Spleen (tissue), 11 donors: ENCODE data around the gene C8A. TPM values are rescaled to one million over a fixed set of nuclear protein-coding genes. Genes with fewer than 3 reads are reported as not detected.

Experiments
- DNase-seq: peaks from one replicate; pipeline ENCODE4 v3.0.0-alpha.2; 2020
- H3K27ac ChIP-seq, 8 donors: fragments of 200-600 bp; sonication (generic) in 7 of 8; 1 replicate in 4 of 8; 2 replicates in 4 of 8; pipeline versions ENCODE4 v1.5.0 to v1.8.0; 2016 to 2021; ENCODE audit warnings: inconsistent platforms in 4 of 8, mild to moderate bottlenecking in 4 of 8, moderate library complexity in 1 of 8
- H3K27me3 ChIP-seq, 7 donors: fragments of 200-600 bp; sonication (generic) in 6 of 7; replicated peaks in 1 of 7; 1 replicate in 4 of 7; 2 replicates in 3 of 7; pipeline versions ENCODE4 v1.5.0 to v1.8.0; 2016 to 2021; ENCODE audit warnings: inconsistent platforms in 3 of 7, mild to moderate bottlenecking in 1 of 7
- H3K36me3 ChIP-seq, 6 donors: fragments of 200-600 bp; sonication (generic) in 5 of 6; 1 replicate in 4 of 6; 2 replicates in 2 of 6; pipeline versions ENCODE4 v1.5.0 to v1.8.0; 2016 to 2021; ENCODE audit warnings: inconsistent platforms in 2 of 6
- H3K4me1 ChIP-seq, 6 donors: fragments of 200-600 bp; sonication (generic) in 5 of 6; 1 replicate in 3 of 6; 2 replicates in 3 of 6; pipeline versions ENCODE4 v1.5.0 to v1.8.0; 2016 to 2021; ENCODE audit warnings: inconsistent platforms in 3 of 6
- H3K4me3 ChIP-seq, 8 donors: fragments of 200-600 bp; sonication (generic) in 7 of 8; 1 replicate in 4 of 8; 2 replicates in 4 of 8; pipeline versions ENCODE4 v1.5.0 to v1.8.0; 2016 to 2021; ENCODE audit warnings: inconsistent platforms in 4 of 8, mild to moderate bottlenecking in 4 of 8, moderate library complexity in 2 of 8
- H3K9me3 ChIP-seq, 8 donors: fragments of 200-600 bp; sonication (generic) in 7 of 8; 1 replicate in 4 of 8; 2 replicates in 4 of 8; pipeline versions ENCODE4 v1.5.0 to v1.8.0; 2016 to 2021; ENCODE audit warnings: inconsistent platforms in 4 of 8
- CTCF ChIP-seq, 11 experiments: fragments of 200-600 bp in 7 of 11; fragments of 450-650 bp in 4 of 11; sonication (generic) in 4 of 11; IDR thresholded peaks in 8 of 11; conservative IDR thresholded peaks in 3 of 11; 1 replicate in 7 of 11; 2 replicates in 4 of 11; pipeline versions ENCODE4 v1.4.0 to v1.8.0; 2016 to 2021; ENCODE audit warnings: antibody characterized with exemption in 11 of 11, inconsistent platforms in 4 of 11, mild to moderate bottlenecking in 1 of 11
- POLR2A ChIP-seq, 3 donors: fragments of 450-650 bp; IDR thresholded peaks; one replicate each; pipeline ENCODE4 v1.5.1; 2017; ENCODE audit warnings: antibody characterized with exemption in 3 of 3, mild to moderate bottlenecking in 1 of 3
- POLR2AphosphoS5 ChIP-seq, 3 donors: sonication (generic); formaldehyde crosslinking; IDR thresholded peaks; one replicate each; pipeline ENCODE4 v1.5.1; 2017; ENCODE audit warnings: antibody characterized with exemption in 3 of 3
- WGBS, 5 donors: extraction: QIAGEN DNeasy Blood & Tissue Kit in 3 of 5; methylation state at CpG; one replicate each; pipeline versions ENCODE4 v1.1.5 to v1.1.7; 2013 to 2018; 5-methylcytosine and 5-hydroxymethylcytosine counted together
- intact Hi-C: fragments of 100-400 bp; cut with DNase I; formaldehyde crosslinking; loops from one replicate; pipeline ENCODE4 v1.15.0; 2023; ENCODE audit warnings: low total_unique reads
- polyA plus RNA-seq, 3 donors: library from polyadenylated mRNA; stranded (reverse); fragments of 200-250 nt; gene quantifications; one replicate each; pipeline ENCODE4 v1.2.1, GENCODE V29; 2013
- total RNA-seq, 7 donors: library from RNA; depleted of rRNA in 3 of 7; stranded (reverse); fragments of >200 nt in 3 of 7; fragmentation: NEBNext Ultra II Directional in 4 of 7; extraction: Animal tissue kit (Norgen Biotek cat#: 25700) in 4 of 7; gene quantifications; one replicate each; pipeline versions ENCODE4 v1.1.0 to v1.2.1, GENCODE V29; 2016 to 2021
- donor health status: healthy with polysubstance abuse.
- donor health status: DM: no; HTN: no; CAD: no; lungs with moderate emphysema.
- donor health status: DM: no; HTN: no; CAD: no.
- donor health status: Bipolar disorder and iron deficiency.
- donor health status: healthy.
- donor health status: DM: no; HTN: no; CAD: no.
- donor health status: DM: yes; HTN: yes; CAD: no.

The C8A gene
- total and polyA plus RNA-seq, 10 donors: 0.03 TPM; not detected in 9

GRCh38 chr1:56819387-56819899, 35.2 kb upstream of the C8A start, which contains the start of gene FYB2:
TSS of gene FYB2 (minus strand) at chr1:56819404. CDS start at chr1:56819290, 114 bp downstream.
- no peak within 1 kb of the TSS for H3K4me3 ChIP-seq

GRCh38 chr1:56820755-56821461, 33.7 kb upstream of the C8A start:
- Histone ChIP-seq H3K4me1 (peaks cover 0 to 8% (median 3%) of the 10 kb centered on the region in 6 donors), H3K4me3 (no peak overlapping the region), H3K27me3 (peaks cover 0 to 40% (median 3%) of the 10 kb centered on the region in 7 donors), H3K9me3 (no peaks in the 10 kb centered on the region), H3K36me3 (no peaks in the 10 kb centered on the region), H3K27ac (no peak overlapping the region)
- 19 to 25% (median 22%) methylated on average over 7 of the region's 7 CpGs for WGBS, 5 donors
- intact Hi-C loops: no loop called here
- DNase-seq: peak; percentile 90
- TF ChIP-seq CTCF (IDR thresholded peaks at IDR 0.05 in 8 of 11, conservative IDR thresholded peaks at IDR 0.05 in 3 of 11) (peak; percentile 44 to 92 (median 85)), POLR2AphosphoS5 (IDR thresholded peaks at IDR 0.05) (no peak)

More at GRCh38 chr1:56819387-56819899, 35.2 kb upstream of the C8A start, which contains the start of gene FYB2:
- Histone ChIP-seq H3K36me3 (no peaks in the 10 kb centered on the region), H3K27ac (no peak within 1 kb of the TSS), H3K4me1 (peaks cover 0 to 8% (median 3%) of the 10 kb centered on the region in 6 donors), H3K27me3 (peaks cover 0 to 47% (median 3%) of the 10 kb centered on the region in 7 donors), H3K9me3 (peaks cover 0 to 7% (median under 1%) of the 10 kb centered on the region in 8 donors)
- DNase-seq: no peak
- intact Hi-C loops: no loop called here
- WGBS, 5 donors: 74 to 85% (median 77%) methylated on average over 10 of the region's 10 CpGs
- no peak for TF ChIP-seq CTCF (IDR thresholded peaks at IDR 0.05 in 8 of 11, conservative IDR thresholded peaks at IDR 0.05 in 3 of 11)
- no peak for TF ChIP-seq POLR2AphosphoS5 (IDR thresholded peaks at IDR 0.05)
- no peak for TF ChIP-seq POLR2A (IDR thresholded peaks at IDR 0.05)

- H3K27ac ChIP-seq: no peak overlapping the region
- peaks cover 0 to 8% (median 3%) of the 10 kb centered on the region in 6 donors for H3K4me1 ChIP-seq
- H3K4me3 ChIP-seq: no peak overlapping the region
- no peak for TF ChIP-seq CTCF (IDR thresholded peaks at IDR 0.05 in 8 of 11, conservative IDR thresholded peaks at IDR 0.05 in 3 of 11)
- no peak for TF ChIP-seq POLR2AphosphoS5 (IDR thresholded peaks at IDR 0.05)
- DNase-seq: no peak
- WGBS, 5 donors: 0 to 3% (median 0%) methylated on average over 1 of the region's 1 CpG
- H3K27me3 ChIP-seq: peaks cover 0 to 40% (median 3%) of the 10 kb centered on the region in 7 donors
- intact Hi-C loops: no loop called here
- H3K36me3 ChIP-seq: no peaks in the 10 kb centered on the region
- no peaks in the 10 kb centered on the region for H3K9me3 ChIP-seq
Measured at GRCh38 chr1:56821462-56821797, 33.2 kb upstream of the C8A start.

- Histone ChIP-seq H3K36me3 (no peaks in the 10 kb centered on the region), H3K27ac (no peak overlapping the region), H3K9me3 (no peaks in the 10 kb centered on the region), H3K27me3 (peaks cover 0 to 44% (median 3%) of the 10 kb centered on the region in 7 donors), H3K4me1 (peaks cover 0 to 8% (median 3%) of the 10 kb centered on the region in 6 donors), H3K4me3 (no peak overlapping the region)
- no peak for TF ChIP-seq POLR2A (IDR thresholded peaks at IDR 0.05)
- TF ChIP-seq CTCF (IDR thresholded peaks at IDR 0.05 in 8 of 11, conservative IDR thresholded peaks at IDR 0.05 in 3 of 11): no peak
- TF ChIP-seq POLR2AphosphoS5 (IDR thresholded peaks at IDR 0.05): no peak
- 71 to 100% (median 94%) methylated on average over 2 of the region's 2 CpGs for WGBS, 5 donors
- intact Hi-C loops: no loop called here
- no peak for DNase-seq
Measured at GRCh38 chr1:56824271-56824670, 30.3 kb upstream of the C8A start.
